ENCODE results near the gene PRKCZ. TPM values are rescaled to one million over a fixed set of nuclear protein-coding genes. Genes with fewer than 3 reads are reported as not detected.

Gene PRKCZ
- total RNA-seq, 2 donors from 2014 or later = 9.6 to 10.9 TPM

DNA sequence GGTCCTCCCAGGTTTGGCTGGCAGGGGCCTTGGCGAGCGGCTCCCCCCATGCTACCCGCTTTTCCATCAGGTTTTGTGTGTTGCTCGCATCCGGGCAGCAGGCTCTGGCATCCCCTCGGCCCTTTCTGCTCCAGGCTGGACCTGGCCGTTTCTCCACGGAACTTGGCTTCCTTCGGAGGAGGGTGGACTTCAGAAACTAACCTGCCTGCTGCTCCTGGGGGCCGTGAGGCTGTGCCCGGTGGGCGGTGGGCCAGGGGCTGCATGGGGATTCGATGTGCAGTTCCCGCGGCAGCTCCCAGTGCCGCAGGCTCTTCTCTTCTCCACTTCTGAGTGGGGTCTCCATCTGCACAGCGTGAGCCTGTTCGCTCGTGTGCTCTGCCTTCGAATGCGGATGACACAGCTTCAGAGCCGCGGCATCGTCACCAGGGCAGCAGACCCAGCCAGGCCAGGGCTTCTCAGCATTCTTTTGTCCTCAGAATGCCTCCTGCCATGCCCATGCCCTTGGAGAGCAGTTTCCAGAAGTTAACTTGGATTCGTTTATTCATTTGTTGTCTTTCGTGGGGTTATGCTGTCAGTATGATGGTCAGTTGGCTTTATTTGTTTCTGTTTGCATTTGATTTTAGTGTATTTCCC lies 36.4 kb downstream of the PRKCZ start:
- Histone ChIP-seq H3K27ac (no peak overlapping the region), H3K27me3 (no peaks in the 10 kb centered on the region), H3K36me3 (replicated peaks in 1 of 2; ENCODE audit: insufficient read depth in 1 of 2, low read depth in 2 of 2) (no peaks in the 10 kb centered on the region), H3K9me3 (no peaks in the 10 kb centered on the region), H3K4me3 (no peak overlapping the region), H3K4me1 (no peaks in the 10 kb centered on the region)
- intact Hi-C loops (cut with DNase I) = no loop called here
- TF ChIP-seq CTCF (IDR thresholded peaks at IDR 0.05) = no peak
- no peak for TF ChIP-seq POLR2A (IDR thresholded peaks at IDR 0.05)
- DNase-seq (no peak), ATAC-seq (no peak)
- 92 to 93% methylated on average over 19 to 20 of the region's 26 CpGs for WGBS, 2 donors

GRCh38 chr1:2087766-2088165 lies 37.6 kb downstream of the PRKCZ start:
- DNase-seq = no peak
- Histone ChIP-seq H3K4me3 (no peak overlapping the region), H3K9me3 (no peaks in the 10 kb centered on the region), H3K27ac (no peak overlapping the region), H3K4me1 (no peaks in the 10 kb centered on the region), H3K36me3 (replicated peaks in 1 of 2; ENCODE audit: insufficient read depth in 1 of 2, low read depth in 2 of 2) (no peaks in the 10 kb centered on the region), H3K27me3 (no peaks in the 10 kb centered on the region)
- TF ChIP-seq POLR2A (IDR thresholded peaks at IDR 0.05) (no peak), CTCF (IDR thresholded peaks at IDR 0.05) (no peak)
- WGBS, 2 donors = 84 to 89% methylated on average over 7 to 21 of the region's 21 CpGs
- intact Hi-C loops (cut with DNase I) = no loop called here
- no peak for ATAC-seq

GRCh38 chr1:2088458-2088857 lies 38.2 kb downstream of the PRKCZ start:
- no peaks in the 10 kb centered on the region for H3K36me3 ChIP-seq (replicated peaks in 1 of 2; ENCODE audit: insufficient read depth in 1 of 2, low read depth in 2 of 2)
- H3K4me3 ChIP-seq = no peak overlapping the region
- no peaks in the 10 kb centered on the region for H3K4me1 ChIP-seq
- H3K27me3 ChIP-seq = no peaks in the 10 kb centered on the region
- H3K27ac ChIP-seq = no peak overlapping the region
- intact Hi-C loops (cut with DNase I) = no loop called here
- H3K9me3 ChIP-seq = no peaks in the 10 kb centered on the region
- WGBS, 2 donors = 82 to 83% methylated on average over 12 to 16 of the region's 16 CpGs
- ATAC-seq = peak; percentile 31
- TF ChIP-seq POLR2A (IDR thresholded peaks at IDR 0.05) = no peak
- no peak for TF ChIP-seq CTCF (IDR thresholded peaks at IDR 0.05)
- peak in 1 of 4 donors; percentile 34 for DNase-seq

DNA sequence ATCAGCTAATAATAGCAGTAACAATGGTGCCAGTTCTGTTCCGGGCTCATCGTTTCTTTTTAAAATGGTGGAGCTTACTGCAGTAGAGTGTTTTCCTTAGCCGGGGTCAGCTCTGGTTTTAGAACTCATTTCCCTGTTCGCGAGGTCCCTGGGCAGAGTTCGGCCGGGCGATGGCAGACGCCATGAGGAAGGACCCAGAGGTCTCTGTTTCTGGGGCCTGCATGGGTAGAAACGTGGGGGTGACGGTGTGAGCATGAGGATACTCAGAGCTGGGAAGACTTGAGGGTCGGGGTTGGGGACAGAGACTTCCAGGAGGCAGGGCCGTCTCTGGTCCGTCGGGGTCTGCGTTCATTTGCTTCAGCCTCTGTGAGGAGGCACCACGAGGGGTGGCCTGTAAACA lies 38.8 kb downstream of the PRKCZ start:
- Histone ChIP-seq H3K27ac (no peak overlapping the region), H3K27me3 (no peaks in the 10 kb centered on the region)
- DNase-seq = no peak

More for the DNA sequence above, 38.8 kb downstream of the PRKCZ start:
- no peak for ATAC-seq
- Histone ChIP-seq H3K36me3 (replicated peaks in 1 of 2; ENCODE audit: insufficient read depth in 1 of 2, low read depth in 2 of 2) (no peaks in the 10 kb centered on the region), H3K4me1 (no peaks in the 10 kb centered on the region), H3K9me3 (no peaks in the 10 kb centered on the region), H3K4me3 (no peak overlapping the region)
- WGBS, 2 donors = 93% methylated on average over 17 of the region's 17 CpGs
- TF ChIP-seq POLR2A (IDR thresholded peaks at IDR 0.05) (no peak), CTCF (IDR thresholded peaks at IDR 0.05) (no peak)
- intact Hi-C loops (cut with DNase I) = no loop called here
